GM21717 (cell line): ENCODE measurements around the gene IL17RC.

Experiments used
- ATAC-seq: cut with Tn5 transposase; IDR thresholded peaks from one replicate; pipeline ENCODE4 v1.9.1; 2021; ENCODE audit warnings: mild to moderate bottlenecking, moderate library complexity; ENCODE audit not compliant: unreplicated experiment

IL17RC gene

DNA sequence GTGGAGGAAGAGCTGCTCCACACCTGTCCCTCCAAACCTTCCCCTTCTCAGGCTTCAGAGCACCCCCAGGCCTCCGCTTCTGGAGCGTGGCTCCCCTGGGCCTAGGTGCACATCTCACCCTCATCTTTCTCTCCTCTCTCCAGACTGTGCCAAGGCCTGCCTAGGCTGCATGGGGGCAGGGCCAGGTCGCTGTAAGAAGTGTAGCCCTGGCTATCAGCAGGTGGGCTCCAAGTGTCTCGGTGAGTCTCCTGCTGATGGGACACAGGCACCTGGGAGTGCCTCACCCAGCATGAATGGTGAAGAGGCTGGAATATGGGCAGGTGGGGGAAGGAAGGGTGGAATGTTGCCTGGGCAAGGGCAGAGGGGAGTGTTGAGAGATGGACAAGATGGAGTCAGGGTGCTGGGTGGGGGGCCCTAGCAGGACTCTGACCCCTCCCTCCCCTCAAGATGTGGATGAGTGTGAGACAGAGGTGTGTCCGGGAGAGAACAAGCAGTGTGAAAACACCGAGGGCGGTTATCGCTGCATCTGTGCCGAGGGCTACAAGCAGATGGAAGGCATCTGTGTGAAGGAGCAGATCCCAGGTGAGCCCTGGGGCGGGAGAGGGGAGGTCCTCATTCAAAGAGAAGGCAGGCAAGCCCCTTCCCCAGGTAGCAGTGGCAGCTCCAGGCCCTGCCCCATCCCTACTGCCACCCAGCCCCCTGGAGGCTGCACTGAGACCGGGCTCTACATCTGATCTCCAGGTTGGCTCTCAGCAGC is 26.2 kb downstream of the IL17RC start:
- ATAC-seq = no peak

GRCh38 chr3:9944271-9944670 is 27.4 kb downstream of the IL17RC start:
- no peak for ATAC-seq

GRCh38 chr3:9945358-9945757 is 28.5 kb downstream of the IL17RC start:
- no peak for ATAC-seq

DNA sequence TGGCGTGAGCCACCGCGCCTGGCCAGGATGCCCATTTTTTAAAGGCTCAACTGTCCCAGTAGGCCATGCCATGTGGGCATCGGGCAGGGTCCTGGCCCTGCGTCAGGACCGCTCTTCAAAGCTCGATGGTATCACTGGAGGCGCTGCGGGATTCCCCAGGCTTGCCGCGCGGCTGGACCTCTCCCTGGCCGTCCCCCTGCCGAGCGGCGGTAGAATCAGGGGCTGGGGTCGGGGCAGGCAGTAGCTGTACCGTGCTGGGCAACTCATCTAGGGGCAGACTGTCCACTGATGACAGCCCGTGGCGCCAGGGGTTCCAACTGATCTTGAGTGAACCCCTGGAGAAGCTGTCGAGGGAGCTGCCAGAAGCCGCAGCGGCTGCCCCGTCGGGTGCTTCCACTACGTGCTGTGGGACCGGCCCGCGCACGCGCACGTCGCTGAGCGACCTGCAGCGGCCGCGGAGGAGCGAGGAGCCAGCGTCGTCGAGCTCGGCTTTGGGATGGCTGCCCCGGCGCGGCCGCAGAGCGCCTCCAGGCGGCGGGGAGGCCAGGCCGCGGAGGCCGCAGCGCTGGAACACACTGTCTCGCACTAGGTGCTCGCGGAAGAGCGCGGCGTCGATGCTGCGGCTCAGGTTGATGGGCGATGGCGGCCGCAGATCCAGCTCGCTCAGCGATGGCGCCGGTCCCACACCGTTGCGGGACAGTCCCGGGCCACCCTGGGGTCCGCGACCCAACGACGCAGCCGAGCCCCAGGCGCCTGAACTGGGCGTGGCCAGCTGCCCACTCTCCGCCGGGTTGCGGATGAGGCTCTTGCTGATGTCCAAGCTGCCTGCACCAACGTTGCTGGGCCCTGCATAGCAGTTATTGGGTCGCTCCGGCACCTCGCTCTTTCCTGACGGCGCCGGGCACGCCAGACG is 29.5 kb downstream of the IL17RC start:
- no peak for ATAC-seq

DNA sequence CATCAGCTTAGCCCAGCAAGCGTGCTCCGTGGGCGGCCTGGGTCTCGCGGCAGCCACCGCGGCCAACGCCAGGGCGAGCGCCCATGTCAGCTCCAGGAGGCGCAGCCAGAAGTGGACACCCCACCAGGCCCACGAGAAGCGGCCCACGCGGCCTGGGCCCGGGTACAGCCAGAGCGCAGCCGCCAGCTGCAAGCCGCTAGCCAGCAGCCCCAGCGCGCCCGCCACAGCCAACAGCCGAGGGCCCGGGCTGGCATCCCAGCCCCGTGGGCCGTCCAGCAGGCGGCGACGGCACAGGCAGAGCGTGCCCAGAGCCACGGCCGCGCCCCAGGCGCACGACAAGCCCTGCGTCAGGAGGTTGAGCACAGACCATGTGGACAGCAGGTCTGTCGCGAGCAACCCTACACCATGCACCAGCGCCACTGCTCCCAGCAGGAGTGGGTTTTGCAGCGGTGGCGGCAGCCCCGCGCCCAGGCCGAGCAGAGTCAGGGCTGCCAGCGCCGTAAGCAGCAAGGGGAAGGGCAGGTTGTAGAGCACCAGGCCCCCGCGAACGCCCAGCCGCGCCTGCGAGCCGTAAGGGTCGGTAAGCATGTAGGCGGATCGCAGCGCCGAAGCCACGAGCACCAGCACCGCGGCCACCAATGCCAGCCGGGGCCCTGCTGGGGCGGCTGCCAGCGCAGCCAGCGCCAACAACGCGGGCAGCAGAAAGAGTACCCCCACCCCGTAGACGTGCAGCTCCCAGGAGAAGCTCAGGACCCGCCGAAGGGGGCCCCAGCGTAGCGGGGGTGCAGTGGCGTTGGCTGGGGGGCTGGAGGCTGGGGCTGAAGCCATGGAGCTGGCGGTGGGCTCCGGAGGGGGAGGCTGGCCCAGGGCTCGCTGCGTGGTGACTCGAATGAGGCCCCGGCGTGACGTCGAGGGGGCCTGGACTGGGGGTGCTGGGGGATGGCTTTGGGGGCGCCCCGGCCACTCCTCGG is 30.4 kb downstream of the IL17RC start:
- no peak for ATAC-seq

GRCh38 chr3:9948586-9948985 is 31.7 kb downstream of the IL17RC start:
- ATAC-seq = no peak

- ATAC-seq = no peak
These were observed 32.2 kb downstream of the IL17RC start for GRCh38 chr3:9949115-9949514.

DNA sequence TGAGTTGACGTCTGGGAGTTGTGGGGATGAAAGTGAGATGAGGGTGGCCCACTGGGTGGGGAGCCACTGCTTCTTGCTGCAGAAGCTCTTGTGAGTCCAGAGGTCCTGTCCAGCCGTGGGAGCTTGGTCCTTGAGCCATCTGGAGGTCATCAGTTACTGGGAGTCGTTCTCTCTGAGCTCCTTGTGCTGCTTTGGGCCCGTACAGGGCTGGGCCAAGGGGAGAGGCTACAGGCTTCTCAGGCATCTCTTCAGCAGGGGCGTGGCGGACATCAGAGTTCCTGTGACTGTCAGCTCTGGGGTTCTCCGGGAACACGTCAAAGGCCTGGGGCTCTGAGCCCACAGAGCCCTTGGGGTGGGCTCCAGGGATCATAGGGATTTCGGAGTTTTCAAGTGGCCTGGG is 32.7 kb downstream of the IL17RC start:
- ATAC-seq = no peak

GRCh38 chr3:9951126-9951525 is 34.2 kb downstream of the IL17RC start:
- ATAC-seq = peak; percentile 40

GRCh38 chr3:9951598-9951961 is 34.7 kb downstream of the IL17RC start:
- ATAC-seq = peak; percentile 27

DNA sequence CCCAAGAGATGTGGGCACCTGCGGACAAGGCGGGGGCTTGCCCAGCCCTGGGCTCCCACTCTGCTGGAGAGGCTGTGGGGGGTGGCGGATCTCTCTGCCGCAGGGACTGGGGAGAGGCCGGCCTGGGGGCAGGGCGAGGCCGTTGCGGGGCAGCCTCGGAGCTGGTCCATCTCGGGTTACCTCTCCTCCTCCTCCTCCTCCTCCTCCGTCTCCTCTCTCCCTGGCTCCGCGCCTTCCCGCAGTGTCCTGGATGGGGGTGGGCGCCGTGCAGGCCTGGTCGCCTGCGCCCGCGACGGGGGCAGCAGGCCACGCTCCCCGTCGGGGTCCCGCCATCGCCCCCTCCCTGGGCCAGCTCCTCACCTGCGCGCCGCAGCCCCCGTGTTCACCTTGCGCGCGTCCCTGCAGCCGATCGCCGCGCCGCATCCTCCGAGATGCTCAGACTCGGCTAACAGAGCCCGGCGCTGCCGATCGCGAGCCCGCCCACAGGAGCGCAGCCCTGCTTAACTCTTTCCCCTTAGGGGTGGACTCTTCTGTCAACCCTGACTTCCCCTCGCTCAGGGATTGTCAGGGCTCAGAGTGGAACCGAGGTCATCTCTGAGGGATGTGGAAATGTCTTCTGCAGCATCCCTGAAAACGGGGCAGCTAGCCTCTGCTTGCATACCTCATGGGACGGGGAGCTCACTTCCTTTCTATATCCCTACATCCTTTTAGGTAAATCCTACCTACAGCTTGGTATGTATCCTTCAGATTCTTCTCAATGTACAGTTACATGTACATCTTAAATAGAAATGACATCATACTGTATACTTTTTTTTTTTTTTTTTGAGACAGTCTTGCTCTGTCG is 35.3 kb downstream of the IL17RC start, which contains the start of gene PRRT3:
Gene PRRT3 (minus strand): TSS at position 447 of the 844 bp plus-strand sequence. CDS start 2,293 bp downstream, outside the sequence.
- ATAC-seq = peak; percentile 73

- ATAC-seq = no peak
These were observed 38.2 kb downstream of the IL17RC start for GRCh38 chr3:9955067-9955502.

DNA sequence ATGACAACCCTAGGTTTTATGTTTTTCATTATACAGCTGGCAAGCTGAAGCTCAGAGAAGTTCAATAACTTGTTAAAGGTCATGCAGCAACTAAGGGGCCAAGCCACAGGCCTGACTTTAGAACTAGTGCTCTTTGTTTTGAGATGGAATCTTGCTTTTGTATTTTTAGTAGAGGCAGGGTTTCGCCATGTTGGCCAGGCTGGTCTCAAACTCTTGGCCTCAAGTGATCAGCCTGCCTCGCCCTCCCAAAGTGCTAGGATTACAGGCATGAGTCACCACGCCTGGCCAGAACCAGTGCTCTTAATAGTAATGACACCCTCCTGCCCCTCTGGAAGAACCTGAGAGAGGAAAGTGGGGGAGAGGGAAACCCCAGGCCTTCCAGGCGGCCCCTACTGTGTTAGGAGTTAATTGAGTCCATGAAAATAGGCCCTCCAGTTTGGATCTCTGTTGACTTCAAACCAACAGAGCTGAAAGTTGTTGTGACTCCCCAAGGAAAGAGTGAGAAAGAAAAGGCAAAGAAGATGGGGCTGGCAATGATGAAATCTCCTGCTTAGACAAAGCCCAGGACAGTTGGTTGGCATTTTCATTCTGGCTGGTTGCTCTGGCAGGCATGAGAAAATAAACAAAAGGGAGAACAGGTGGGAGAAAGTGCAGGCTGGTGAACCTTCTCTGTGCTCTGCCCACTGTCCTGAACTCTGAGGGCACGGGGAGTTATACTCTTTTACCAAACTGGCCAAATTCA is 38.9 kb downstream of the IL17RC start:
- ATAC-seq = no peak

GRCh38 chr3:9957214-9957613 is 40.3 kb downstream of the IL17RC start:
- no peak for ATAC-seq

- no peak for ATAC-seq
These were observed 48.4 kb downstream of the IL17RC start for GRCh38 chr3:9965200-9965875.

DNA sequence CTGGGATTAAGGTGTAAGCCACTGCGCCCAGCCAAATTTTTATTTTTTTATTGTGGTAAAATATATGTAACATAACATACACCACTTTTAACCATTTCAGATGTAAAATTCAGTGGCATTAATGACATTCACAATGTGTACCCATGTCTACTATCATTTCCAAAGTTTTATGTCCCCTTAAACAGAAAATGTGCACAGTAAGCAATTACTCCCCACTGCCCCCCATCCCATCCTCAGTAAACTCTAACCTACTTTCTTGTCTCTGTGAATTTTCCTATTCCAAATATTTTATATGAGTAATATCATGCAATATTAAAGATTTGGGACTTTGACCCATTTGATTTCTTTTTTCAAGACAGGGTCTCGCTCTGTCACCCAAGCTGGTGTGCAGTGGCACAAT is 49.9 kb downstream of the IL17RC start:
- ATAC-seq = no peak

GRCh38 chr3:9969632-9970019 is 52.7 kb downstream of the IL17RC start:
- ATAC-seq = no peak

- ATAC-seq = no peak
These were observed 53.2 kb downstream of the IL17RC start for GRCh38 chr3:9970020-9970652.
